HUES48 (cell line): ENCODE data around the gene NIBAN1.

Experiments used
- H3K27ac ChIP-seq: one replicate; pipeline ENCODE4 v1.7.0; 2013; ENCODE audit warnings: low read depth, low read length, inconsistent platforms
- H3K27me3 ChIP-seq: 2 replicates; pipeline ENCODE4 v1.6.1; 2013; ENCODE audit warnings: mild to moderate bottlenecking, low read length; ENCODE audit not compliant: control insufficient read depth, insufficient read depth
- H3K36me3 ChIP-seq: 2 replicates; pipeline ENCODE4 v1.6.1; 2013; ENCODE audit warnings: low read length; ENCODE audit not compliant: control insufficient read depth, insufficient read depth
- H3K4me1 ChIP-seq: 2 replicates; pipeline ENCODE4 v1.6.1; 2013; ENCODE audit warnings: mild to moderate bottlenecking, low read length; ENCODE audit not compliant: control insufficient read depth, insufficient read depth
- H3K4me3 ChIP-seq: 2 replicates; pipeline ENCODE4 v1.5.1; 2013; ENCODE audit warnings: mild to moderate bottlenecking, low read depth, low read length
- H3K9ac ChIP-seq: 2 replicates; pipeline ENCODE4 v1.6.1; 2013; ENCODE audit warnings: mild to moderate bottlenecking, low read depth, low read length, moderate library complexity
- H3K9me3 ChIP-seq: 2 replicates; pipeline ENCODE4 v1.6.1; 2013; ENCODE audit warnings: low read length; ENCODE audit not compliant: control insufficient read depth, insufficient read depth

NIBAN1 gene

GRCh38 chr1:184954232-184954995 lies 19.9 kb downstream of the NIBAN1 start:
- Histone ChIP-seq H3K9ac (no peak overlapping the region), H3K4me3 (no peak overlapping the region), H3K27ac (no peak overlapping the region)

GRCh38 chr1:184953600-184954219 lies 20.6 kb downstream of the NIBAN1 start:
- Histone ChIP-seq H3K9me3 (no peaks in the 10 kb centered on the region), H3K4me1 (peaks cover 6% of the 10 kb centered on the region; the same call in 1 of the 2 replicates), H3K36me3 (no peaks in the 10 kb centered on the region), H3K4me3 (no peak overlapping the region), H3K27me3 (no peaks in the 10 kb centered on the region), H3K27ac (no peak overlapping the region), H3K9ac (no peak overlapping the region)

More at GRCh38 chr1:184954232-184954995, 19.9 kb downstream of the NIBAN1 start:
- Histone ChIP-seq H3K9me3 (no peaks in the 10 kb centered on the region), H3K27me3 (no peaks in the 10 kb centered on the region), H3K4me1 (peaks cover 6% of the 10 kb centered on the region; the same call in 1 of the 2 replicates), H3K36me3 (no peaks in the 10 kb centered on the region)

- no peaks in the 10 kb centered on the region for H3K27me3 ChIP-seq
- H3K9ac ChIP-seq, result no peak overlapping the region
- no peak overlapping the region for H3K27ac ChIP-seq
- H3K36me3 ChIP-seq, result no peaks in the 10 kb centered on the region
- H3K4me1 ChIP-seq, result peaks cover 11% of the 10 kb centered on the region
- no peaks in the 10 kb centered on the region for H3K9me3 ChIP-seq
- H3K4me3 ChIP-seq, result no peak overlapping the region
Measured at GRCh38 chr1:184952428-184952827, 21.9 kb downstream of the NIBAN1 start.

DNA sequence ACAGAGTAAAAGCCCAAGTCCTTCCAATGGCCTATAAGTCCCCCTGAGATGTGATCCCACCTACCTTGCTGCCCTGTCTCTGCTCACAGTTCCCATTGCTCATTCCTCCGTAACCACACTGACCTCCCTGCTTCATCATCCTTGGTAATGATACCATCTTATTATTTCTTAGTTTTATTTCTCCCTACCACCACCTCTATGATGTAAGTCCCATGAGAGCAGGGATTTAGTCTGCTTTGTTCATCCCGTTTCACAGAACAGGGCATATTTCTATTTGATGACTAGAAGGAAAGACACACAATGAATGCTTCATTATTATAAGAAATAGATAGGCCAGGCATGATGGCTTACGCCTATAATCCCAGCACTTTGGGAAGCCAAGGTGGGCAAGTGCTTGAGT lies 22.5 kb downstream of the NIBAN1 start:
- H3K4me3 ChIP-seq, result no peak overlapping the region
- H3K27me3 ChIP-seq, result no peaks in the 10 kb centered on the region
- H3K36me3 ChIP-seq, result no peaks in the 10 kb centered on the region
- H3K9me3 ChIP-seq, result no peaks in the 10 kb centered on the region
- no peak overlapping the region for H3K27ac ChIP-seq
- no peak overlapping the region for H3K9ac ChIP-seq
- peaks cover 11% of the 10 kb centered on the region for H3K4me1 ChIP-seq

DNA sequence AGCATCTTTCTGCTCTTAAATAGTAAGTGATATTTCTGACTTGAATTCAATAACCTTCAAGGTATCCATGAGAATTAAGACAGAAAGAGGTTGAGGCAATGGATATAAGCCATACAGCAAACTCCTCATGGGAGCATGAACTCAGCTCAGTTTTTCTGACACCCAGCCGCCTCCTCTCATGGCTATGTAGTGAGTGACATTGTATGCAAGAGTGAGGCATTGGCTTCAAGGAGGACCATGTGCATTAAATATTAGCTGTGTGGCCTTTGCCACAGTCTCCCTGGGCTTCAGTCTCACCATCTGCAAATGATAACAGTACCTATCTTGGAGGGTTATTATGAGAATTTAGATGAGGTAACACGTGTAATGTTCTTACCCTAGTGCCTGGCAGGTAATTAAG lies 23.4 kb downstream of the NIBAN1 start:
- peaks cover 18% of the 10 kb centered on the region for H3K4me1 ChIP-seq
- no peak overlapping the region for H3K27ac ChIP-seq
- no peaks in the 10 kb centered on the region for H3K9me3 ChIP-seq
- no peak overlapping the region for H3K9ac ChIP-seq
- no peaks in the 10 kb centered on the region for H3K36me3 ChIP-seq
- no peak overlapping the region for H3K4me3 ChIP-seq
- H3K27me3 ChIP-seq, result no peaks in the 10 kb centered on the region

- Histone ChIP-seq H3K27me3 (no peaks in the 10 kb centered on the region), H3K36me3 (no peaks in the 10 kb centered on the region), H3K4me3 (no peak overlapping the region), H3K4me1 (peaks cover 25% of the 10 kb centered on the region), H3K27ac (no peak overlapping the region), H3K9me3 (no peaks in the 10 kb centered on the region), H3K9ac (no peak overlapping the region)
Measured at GRCh38 chr1:184950227-184950626, 24.1 kb downstream of the NIBAN1 start.

GRCh38 chr1:184947497-184948256 lies 26.6 kb downstream of the NIBAN1 start:
- Histone ChIP-seq H3K9ac (no peak overlapping the region), H3K4me3 (no peak overlapping the region), H3K27ac (no peak overlapping the region), H3K27me3 (no peaks in the 10 kb centered on the region), H3K4me1 (peaks cover 23% of the 10 kb centered on the region), H3K36me3 (no peaks in the 10 kb centered on the region), H3K9me3 (no peaks in the 10 kb centered on the region)

GRCh38 chr1:184945678-184946412 lies 28.5 kb downstream of the NIBAN1 start:
- no peaks in the 10 kb centered on the region for H3K27me3 ChIP-seq
- no peaks in the 10 kb centered on the region for H3K9me3 ChIP-seq
- 0 out of 2 replicates have a peak overlapping the region, but pooled peaks have one; percentile 14 for H3K9ac ChIP-seq
- peaks cover 23% of the 10 kb centered on the region for H3K4me1 ChIP-seq
- H3K27ac ChIP-seq, result peak overlapping the region; percentile 68
- no peaks in the 10 kb centered on the region for H3K36me3 ChIP-seq
- H3K4me3 ChIP-seq, result no peak overlapping the region; the same call in 1 of the 2 replicates

GRCh38 chr1:184945029-184945428 lies 29.3 kb downstream of the NIBAN1 start:
- no peak overlapping the region for H3K9ac ChIP-seq
- H3K27ac ChIP-seq, result no peak overlapping the region
- H3K4me3 ChIP-seq, result no peak overlapping the region
- H3K9me3 ChIP-seq, result no peaks in the 10 kb centered on the region
- H3K27me3 ChIP-seq, result no peaks in the 10 kb centered on the region
- H3K4me1 ChIP-seq, result peaks cover 23% of the 10 kb centered on the region
- no peaks in the 10 kb centered on the region for H3K36me3 ChIP-seq

- no peak overlapping the region for H3K9ac ChIP-seq
- H3K27ac ChIP-seq, result no peak overlapping the region
- H3K9me3 ChIP-seq, result no peaks in the 10 kb centered on the region
- H3K36me3 ChIP-seq, result no peaks in the 10 kb centered on the region
- H3K27me3 ChIP-seq, result no peaks in the 10 kb centered on the region
- no peak overlapping the region for H3K4me3 ChIP-seq
- peaks cover 23% of the 10 kb centered on the region for H3K4me1 ChIP-seq
Measured at GRCh38 chr1:184943998-184944397, 30.3 kb downstream of the NIBAN1 start.
